Omental fat pad (tissue), 4 donors: ENCODE results near the gene CCDC106. TPM values are rescaled to one million over a fixed set of nuclear protein-coding genes. Genes with fewer than 3 reads are reported as not detected.

Source experiments
- ATAC-seq: fragments of 150-250 bp; one replicate; pipeline ENCODE4 v1.9.1; 2016; ENCODE audit warnings: mild to moderate bottlenecking, moderate library complexity; ENCODE audit not compliant: low FRiP score
- DNase-seq: peaks from one replicate; pipeline ENCODE4 v3.0.0-alpha.2; 2019; ENCODE audit warnings: low spot score
- total RNA-seq, 4 donors: library from RNA; depleted of rRNA; stranded (reverse); fragments of >200 nt; gene quantifications; one replicate each; pipeline ENCODE4 v1.1.0, GENCODE V29; 2016
- TF ChIP-seq, protein P1 (sequence below), 3 donors: fragments of 450-650 bp; IDR thresholded peaks; one replicate each; pipeline ENCODE4 v1.5.1; 2016 to 2017; ENCODE audit warnings: antibody characterized with exemption in 3 of 3, mild to moderate bottlenecking in 3 of 3, moderate library complexity in 2 of 3

Gene CCDC106
- total RNA-seq, 4 donors from 2014 or later = 9.8 to 15.2 (median 11.0) TPM

DNA sequence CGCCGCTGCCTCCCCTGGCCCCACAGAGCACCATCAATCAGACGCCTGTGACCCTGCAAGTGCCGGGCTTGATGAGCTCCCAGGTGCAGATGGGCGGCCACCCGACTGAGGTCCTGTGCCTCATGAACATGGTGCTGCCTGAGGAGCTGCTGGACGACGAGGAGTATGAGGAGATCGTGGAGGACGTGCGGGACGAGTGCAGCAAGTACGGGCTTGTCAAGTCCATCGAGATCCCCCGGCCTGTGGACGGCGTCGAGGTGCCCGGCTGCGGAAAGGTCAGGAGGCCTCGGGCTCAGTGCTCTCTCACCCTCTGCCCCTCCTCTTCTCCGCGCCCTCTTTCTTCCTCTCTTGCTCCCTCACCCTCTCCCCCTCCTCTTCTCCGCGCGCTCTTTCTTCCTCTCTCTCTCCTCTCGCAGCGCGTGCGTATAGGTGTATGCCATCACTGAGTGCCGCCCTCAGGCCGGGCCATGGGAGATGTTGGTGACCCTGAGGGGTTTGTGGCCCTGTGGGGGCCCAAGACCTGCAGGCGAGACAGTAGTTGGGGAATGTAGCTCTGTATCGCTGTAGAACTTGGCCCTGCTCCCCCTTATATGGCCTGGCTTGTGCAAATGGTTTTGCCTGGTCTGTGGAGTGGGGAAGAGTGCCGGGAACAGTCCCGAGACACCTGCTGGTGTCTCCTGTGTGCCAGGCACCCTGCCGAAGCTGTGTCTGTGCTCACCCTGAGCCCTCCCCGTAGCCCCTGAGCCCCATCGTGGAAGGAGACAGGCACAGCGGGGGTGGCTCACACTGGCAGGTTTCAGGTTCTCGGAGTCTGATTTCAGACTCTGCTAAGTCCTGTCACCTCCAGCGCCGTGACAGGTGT lies 21.6 kb downstream of the CCDC106 start:
- ATAC-seq (no peak), DNase-seq (no peak)
- TF ChIP-seq, protein P1, sequence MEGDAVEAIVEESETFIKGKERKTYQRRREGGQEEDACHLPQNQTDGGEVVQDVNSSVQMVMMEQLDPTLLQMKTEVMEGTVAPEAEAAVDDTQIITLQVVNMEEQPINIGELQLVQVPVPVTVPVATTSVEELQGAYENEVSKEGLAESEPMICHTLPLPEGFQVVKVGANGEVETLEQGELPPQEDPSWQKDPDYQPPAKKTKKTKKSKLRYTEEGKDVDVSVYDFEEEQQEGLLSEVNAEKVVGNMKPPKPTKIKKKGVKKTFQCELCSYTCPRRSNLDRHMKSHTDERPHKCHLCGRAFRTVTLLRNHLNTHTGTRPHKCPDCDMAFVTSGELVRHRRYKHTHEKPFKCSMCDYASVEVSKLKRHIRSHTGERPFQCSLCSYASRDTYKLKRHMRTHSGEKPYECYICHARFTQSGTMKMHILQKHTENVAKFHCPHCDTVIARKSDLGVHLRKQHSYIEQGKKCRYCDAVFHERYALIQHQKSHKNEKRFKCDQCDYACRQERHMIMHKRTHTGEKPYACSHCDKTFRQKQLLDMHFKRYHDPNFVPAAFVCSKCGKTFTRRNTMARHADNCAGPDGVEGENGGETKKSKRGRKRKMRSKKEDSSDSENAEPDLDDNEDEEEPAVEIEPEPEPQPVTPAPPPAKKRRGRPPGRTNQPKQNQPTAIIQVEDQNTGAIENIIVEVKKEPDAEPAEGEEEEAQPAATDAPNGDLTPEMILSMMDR (IDR thresholded peaks at IDR 0.05) = no peak

DNA sequence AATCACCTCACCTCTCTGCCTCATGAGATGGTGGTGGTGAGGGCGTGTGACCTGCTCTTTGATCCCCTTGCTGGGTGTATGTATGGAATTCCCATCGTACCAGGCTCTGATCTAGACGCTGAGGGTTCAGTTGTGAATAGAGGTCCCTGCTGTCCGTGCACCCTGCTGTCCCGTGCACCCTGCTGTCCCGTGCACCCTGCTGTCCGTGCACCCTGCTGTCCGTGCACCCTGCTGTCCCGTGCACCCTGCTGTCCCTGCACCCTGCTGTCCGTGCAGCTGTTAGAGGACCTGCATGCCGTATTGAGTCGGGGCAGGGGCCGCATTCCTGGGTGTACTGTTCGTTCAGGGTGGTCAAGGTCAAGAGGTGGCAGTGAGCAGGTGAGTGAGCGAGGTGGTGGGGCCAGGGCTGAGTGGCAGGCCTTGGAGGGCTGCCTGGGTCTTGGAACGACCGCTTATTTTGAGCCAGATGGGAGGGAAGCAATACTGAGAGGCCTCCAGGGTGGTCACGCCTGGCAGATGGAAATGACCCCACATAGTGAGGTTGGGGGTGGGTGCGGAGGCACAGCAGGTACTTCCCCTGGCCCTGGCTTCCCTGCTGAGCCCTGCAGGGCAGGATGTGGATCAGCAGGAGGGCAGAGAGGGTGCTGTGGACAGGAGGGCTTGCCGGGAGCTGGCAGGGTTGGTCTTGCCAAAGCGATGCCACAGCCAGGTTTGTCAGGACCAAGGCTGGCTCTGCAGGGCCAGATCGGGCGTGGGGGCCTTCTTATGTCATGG lies 22.5 kb downstream of the CCDC106 start:
- TF ChIP-seq, protein P1 (IDR thresholded peaks at IDR 0.05) = no peak
- ATAC-seq (no peak), DNase-seq (no peak)

DNA sequence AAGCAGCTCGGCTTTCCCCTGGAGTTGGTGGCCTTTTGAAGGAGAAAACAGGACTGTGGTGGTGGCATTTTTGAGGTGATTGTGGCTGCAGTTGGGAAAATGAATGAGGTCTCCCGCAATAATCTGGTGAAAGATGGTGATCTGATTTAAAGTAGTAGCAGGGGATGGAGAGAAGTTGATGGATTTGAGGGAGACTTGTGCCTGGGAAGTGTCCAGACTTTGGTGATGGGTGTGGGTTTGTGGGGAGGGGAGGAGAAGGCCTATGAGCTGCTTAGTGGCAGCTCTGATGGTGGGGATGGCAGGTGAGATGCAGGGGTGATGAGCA lies 23.0 kb downstream of the CCDC106 start:
- no peak for ATAC-seq
- TF ChIP-seq, protein P1 (IDR thresholded peaks at IDR 0.05) = no peak
- DNase-seq = no peak

DNA sequence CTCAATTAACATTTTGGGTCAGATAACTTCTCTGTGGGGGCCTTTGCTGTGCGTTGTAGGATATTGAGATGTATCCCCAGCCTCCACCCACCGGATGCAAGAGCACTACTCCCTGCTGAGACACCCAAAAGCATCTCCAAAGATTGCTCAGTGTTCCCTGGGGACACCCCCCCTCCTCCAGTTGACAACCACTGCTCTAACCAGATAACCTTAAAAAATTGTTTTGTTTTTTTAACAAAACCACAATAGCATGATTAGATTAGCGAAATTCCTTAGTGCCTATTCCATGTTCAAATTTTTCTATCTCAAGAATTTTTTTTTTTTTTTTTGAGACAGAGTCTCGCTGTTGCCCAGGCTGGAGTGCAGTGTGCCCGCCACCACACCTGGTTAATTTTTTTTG lies 24.4 kb downstream of the CCDC106 start:
- TF ChIP-seq, protein P1 (IDR thresholded peaks at IDR 0.05) = no peak
- ATAC-seq = no peak
- no peak for DNase-seq

DNA sequence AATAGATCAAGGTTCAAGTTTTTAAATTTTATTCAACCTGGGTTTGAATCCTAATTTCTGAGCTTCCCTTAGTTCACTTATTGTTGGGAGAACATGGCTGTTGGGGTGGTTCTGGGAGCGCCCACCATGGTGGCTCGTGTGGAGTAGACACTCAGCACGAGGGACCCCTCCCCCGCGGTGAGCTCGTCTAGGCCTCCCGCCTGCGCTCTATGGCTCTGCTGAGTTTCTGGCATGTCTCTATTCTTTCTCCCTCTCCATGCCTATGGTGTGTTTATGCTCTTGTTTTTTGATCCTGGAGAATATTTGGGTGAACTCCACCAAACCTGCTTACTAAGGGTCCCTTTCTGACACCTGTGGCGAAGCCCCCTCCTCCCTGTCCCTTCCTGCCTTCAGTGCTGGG lies 25.5 kb downstream of the CCDC106 start:
- DNase-seq (no peak), ATAC-seq (no peak)
- TF ChIP-seq, protein P1 (IDR thresholded peaks at IDR 0.05) = no peak

DNA sequence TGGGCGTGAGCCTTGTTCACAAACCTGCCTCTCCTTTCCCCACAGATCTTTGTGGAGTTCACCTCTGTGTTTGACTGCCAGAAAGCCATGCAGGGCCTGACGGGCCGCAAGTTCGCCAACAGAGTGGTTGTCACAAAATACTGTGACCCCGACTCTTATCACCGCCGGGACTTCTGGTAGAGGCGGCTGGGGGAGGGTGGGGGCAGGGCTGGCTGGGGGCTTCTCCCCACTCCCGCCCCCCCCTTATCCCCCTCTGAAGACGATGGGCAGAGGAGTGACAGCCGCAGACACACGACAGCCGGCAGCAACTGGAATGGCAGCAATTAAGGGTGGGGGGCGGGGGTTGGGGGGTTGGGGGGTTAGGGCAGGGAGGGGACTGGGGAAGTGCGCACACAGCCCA lies 25.9 kb downstream of the CCDC106 start:
- DNase-seq (no peak), ATAC-seq (no peak)
- TF ChIP-seq, protein P1 (IDR thresholded peaks at IDR 0.05) = no peak
